ENCODE results near the gene BTBD6. TPM values are rescaled to one million over a fixed set of nuclear protein-coding genes. Genes with fewer than 3 reads are reported as not detected.

BTBD6 gene
- total and polyA plus RNA-seq, 2 experiments from 2014 or later, result 42.2 to 47.5 TPM

GRCh38 chr14:105208738-105209075 lies 39.6 kb upstream of the BTBD6 start:
- Histone ChIP-seq H3K27ac (no peak overlapping the region), H3K9me3 (ENCODE audit: low read depth) (no peaks in the 10 kb centered on the region), H3K79me2 (no peaks in the 10 kb centered on the region), H2AFZ (no peak overlapping the region), H3K4me1 (ENCODE audit: insufficient read depth) (no peaks in the 10 kb centered on the region), H4K20me1 (ENCODE audit: insufficient read depth, poor library complexity, severe bottlenecking) (no peaks in the 10 kb centered on the region), H3K9me2 (replicated peaks; ENCODE audit: insufficient read depth) (no peaks in the 10 kb centered on the region), H3K4me3 (no peak overlapping the region), H3K27me3 (no peaks in the 10 kb centered on the region), H3K36me3 (replicated peaks; ENCODE audit: insufficient read depth, low read depth) (no peaks in the 10 kb centered on the region), H3K4me2 (no peak overlapping the region)
- TF ChIP-seq EZH2 (IDR thresholded peaks at IDR 0.05; ENCODE audit: borderline replicate concordance) (no peak), CTCF (IDR thresholded peaks at IDR 0.05; ENCODE audit: poor library complexity) (no peak), EZH2phosphoT487 (IDR thresholded peaks at IDR 0.05; ENCODE audit: low read depth, severe bottlenecking, unreplicated experiment) (no peak)
- WGBS (ENCODE audit: low lambda C conversion rate, missing lambda C conversion rate), result 98% methylated on average over 6 of the region's 12 CpGs
- DNase-seq (ENCODE audit: low spot score), result no peak

GRCh38 chr14:105209091-105209490 lies 39.2 kb upstream of the BTBD6 start:
- TF ChIP-seq CTCF (IDR thresholded peaks at IDR 0.05; ENCODE audit: poor library complexity), result no peak
- Histone ChIP-seq H3K79me2 (no peaks in the 10 kb centered on the region), H3K4me3 (no peak overlapping the region), H3K9me3 (ENCODE audit: low read depth) (no peaks in the 10 kb centered on the region), H4K20me1 (ENCODE audit: insufficient read depth, poor library complexity, severe bottlenecking) (no peaks in the 10 kb centered on the region), H3K36me3 (replicated peaks; ENCODE audit: insufficient read depth, low read depth) (no peaks in the 10 kb centered on the region), H3K4me2 (no peak overlapping the region), H3K4me1 (ENCODE audit: insufficient read depth) (no peaks in the 10 kb centered on the region), H3K27ac (no peak overlapping the region), H3K27me3 (no peaks in the 10 kb centered on the region), H2AFZ (no peak overlapping the region), H3K9me2 (replicated peaks; ENCODE audit: insufficient read depth) (no peaks in the 10 kb centered on the region)
- no peak for DNase-seq (ENCODE audit: low spot score)
- WGBS (ENCODE audit: low lambda C conversion rate, missing lambda C conversion rate), result 85% methylated on average over 8 of the region's 8 CpGs

- H3K4me3 ChIP-seq, result no peak overlapping the region
- H3K36me3 ChIP-seq (replicated peaks; ENCODE audit: insufficient read depth, low read depth), result no peaks in the 10 kb centered on the region
- WGBS (ENCODE audit: low lambda C conversion rate, missing lambda C conversion rate), result 98% methylated on average over 15 of the region's 16 CpGs
- H3K4me1 ChIP-seq (ENCODE audit: insufficient read depth), result no peaks in the 10 kb centered on the region
- no peaks in the 10 kb centered on the region for H3K9me2 ChIP-seq (replicated peaks; ENCODE audit: insufficient read depth)
- no peaks in the 10 kb centered on the region for H3K79me2 ChIP-seq
- DNase-seq (ENCODE audit: low spot score), result no peak
- H2AFZ ChIP-seq, result no peak overlapping the region
- no peak overlapping the region for H3K4me2 ChIP-seq
- no peaks in the 10 kb centered on the region for H4K20me1 ChIP-seq (ENCODE audit: insufficient read depth, poor library complexity, severe bottlenecking)
- H3K9me3 ChIP-seq (ENCODE audit: low read depth), result no peaks in the 10 kb centered on the region
- no peak for TF ChIP-seq EZH2 (IDR thresholded peaks at IDR 0.05; ENCODE audit: borderline replicate concordance)
- no peak for TF ChIP-seq EZH2phosphoT487 (IDR thresholded peaks at IDR 0.05; ENCODE audit: low read depth, severe bottlenecking, unreplicated experiment)
- TF ChIP-seq CTCF (IDR thresholded peaks at IDR 0.05; ENCODE audit: poor library complexity), result no peak
- no peak overlapping the region for H3K27ac ChIP-seq
- no peaks in the 10 kb centered on the region for H3K27me3 ChIP-seq
These were observed 38.7 kb upstream of the BTBD6 start for GRCh38 chr14:105209646-105210045.
